ENCODE data around the gene FAM89A. TPM values are rescaled to one million over a fixed set of nuclear protein-coding genes. Genes with fewer than 3 reads are reported as not detected.

The FAM89A gene
- total and polyA plus RNA-seq, 9 of the 15 experiments (the other 6 are each of a cell fraction or from before 2014, with no cell fraction given) = 8.7 to 66.2 (median 43.3) TPM

DNA sequence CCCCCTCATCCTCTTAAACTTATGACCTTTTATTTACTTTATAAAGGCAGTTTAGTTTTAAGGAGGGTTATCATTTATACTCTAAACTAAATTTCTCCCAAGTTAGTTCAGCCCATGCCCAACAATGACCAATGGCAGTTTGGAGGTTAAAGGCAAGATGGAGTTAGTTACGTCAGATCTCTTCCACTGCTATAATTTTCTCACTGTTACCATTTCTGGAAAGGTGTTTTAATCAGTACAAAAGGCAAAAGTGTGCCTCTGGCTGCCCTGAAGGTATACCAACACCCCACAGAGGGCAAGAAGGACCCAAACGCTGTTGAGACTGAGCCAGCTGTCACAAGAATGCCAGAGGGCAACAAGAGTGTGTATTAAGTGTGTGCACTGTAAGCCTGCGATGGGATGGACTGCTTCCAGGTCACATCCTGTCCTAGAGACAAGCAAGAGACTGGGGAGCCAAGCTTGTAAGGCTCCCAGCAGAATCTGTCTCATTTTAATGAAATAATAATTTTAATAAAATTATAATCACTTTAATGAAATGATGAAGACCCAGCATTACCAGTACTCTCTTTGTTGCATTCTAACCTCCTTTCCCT is 32.5 kb upstream of the FAM89A start (continued):
- TF ChIP-seq, protein P1, sequence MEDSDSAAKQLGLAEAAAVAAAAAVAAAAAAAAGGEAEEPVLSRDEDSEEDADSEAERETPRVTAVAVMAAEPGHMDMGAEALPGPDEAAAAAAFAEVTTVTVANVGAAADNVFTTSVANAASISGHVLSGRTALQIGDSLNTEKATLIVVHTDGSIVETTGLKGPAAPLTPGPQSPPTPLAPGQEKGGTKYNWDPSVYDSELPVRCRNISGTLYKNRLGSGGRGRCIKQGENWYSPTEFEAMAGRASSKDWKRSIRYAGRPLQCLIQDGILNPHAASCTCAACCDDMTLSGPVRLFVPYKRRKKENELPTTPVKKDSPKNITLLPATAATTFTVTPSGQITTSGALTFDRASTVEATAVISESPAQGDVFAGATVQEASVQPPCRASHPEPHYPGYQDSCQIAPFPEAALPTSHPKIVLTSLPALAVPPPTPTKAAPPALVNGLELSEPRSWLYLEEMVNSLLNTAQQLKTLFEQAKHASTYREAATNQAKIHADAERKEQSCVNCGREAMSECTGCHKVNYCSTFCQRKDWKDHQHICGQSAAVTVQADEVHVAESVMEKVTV (CRISPR knock-in tag; IDR thresholded peaks at IDR 0.05) = peak; percentile 28; the same call in 1 of the 2 replicates
- TF ChIP-seq MAFG (tag; conservative IDR thresholded peaks at IDR 0.05) (0 out of 2 replicates have a peak, but pooled peaks have one; percentile 21), ZFP30 (CRISPR knock-in tag; IDR thresholded peaks at IDR 0.05; ENCODE audit: borderline replicate concordance) (no peak), MECOM (CRISPR knock-in tag; IDR thresholded peaks at IDR 0.05) (peak; percentile 96), TAF1 (IDR thresholded peaks at IDR 0.05; ENCODE audit: control insufficient read depth, extremely low read depth, insufficient read depth, low read length, severe bottlenecking) (no peak), ZNF766 (CRISPR knock-in tag; conservative IDR thresholded peaks at IDR 0.05) (peak; percentile 87), FOS (IDR thresholded peaks at IDR 0.05; ENCODE audit: extremely low read depth, insufficient read length) (no peak), KDM4B (IDR thresholded peaks at IDR 0.05; ENCODE audit: borderline replicate concordance in 2 of 2, low read depth in 1 of 2) (no peak), ZNF740 (CRISPR knock-in tag; IDR thresholded peaks at IDR 0.05) (no peak), ZNF740 (tag; IDR thresholded peaks at IDR 0.05) (peak in 1 of 2 experiments; percentile 96; a peak in 2 of 4 replicates), HDAC8 (tag; IDR thresholded peaks at IDR 0.05) (peak; percentile 95), TCFL5 (CRISPR knock-in tag; conservative IDR thresholded peaks at IDR 0.05) (peak; percentile 77), ZNF175 (CRISPR knock-in tag; IDR thresholded peaks at IDR 0.05; ENCODE audit: low read depth) (peak; percentile 89), STAG1 (CRISPR knock-in tag; IDR thresholded peaks at IDR 0.05; ENCODE audit: borderline replicate concordance) (no peak), KLF6 (CRISPR knock-in tag; IDR thresholded peaks at IDR 0.05; ENCODE audit: borderline replicate concordance) (peak; percentile 97), FOXJ3 (CRISPR knock-in tag; IDR thresholded peaks at IDR 0.05) (no peak), ARID1B (IDR thresholded peaks at IDR 0.05) (no peak), IRF9 (tag; IDR thresholded peaks at IDR 0.05) (peak; percentile 94), ZNF239 (CRISPR knock-in tag; IDR thresholded peaks at IDR 0.05) (peak; percentile 84), ZNF23 (CRISPR knock-in tag; IDR thresholded peaks at IDR 0.05) (peak; percentile 87), NR4A1 (CRISPR knock-in tag; IDR thresholded peaks at IDR 0.05) (no peak), NR4A1 (tag; IDR thresholded peaks at IDR 0.05) (peak; percentile 98)

Data from K562 (cell line).